Activated CD8-positive, alpha-beta T cell treated with anti-CD3 and anti-CD28 coated beads, Interleukin-2, amount 10 ng/mL, durations not matched to agents 7 days and 5 days (primary cell): ENCODE measurements around the gene LPAR2. TPM values are rescaled to one million over a fixed set of nuclear protein-coding genes. Genes with fewer than 3 reads are reported as not detected.
A peak's percentile ranks its signal among the peaks of the same experiment; 100 is the strongest.
"Not testable (repeated sequence)": the region's sequence is repeated elsewhere in the genome, so short reads cannot be mapped to it uniquely, and the experiment has no call there.

Source experiments
- ATAC-seq: fragments of 150-1000 bp; cut with Tn5 transposase; one replicate; pipeline ENCODE4 v1.10.0; 2021; ENCODE audit warnings: moderate library complexity
- CTCF ChIA-PET: fragments of 350-600 bp; sonication (Branson Sonifier 250); formaldehyde crosslinking; loops from one replicate; lab custom pipeline; 2021; ENCODE audit warnings: antibody characterized with exemption; lab: Charles Lee
- POLR2A ChIA-PET: fragments of 350-600 bp; sonication (Branson Sonifier 250); formaldehyde crosslinking; loops from one replicate; lab custom pipeline; 2021; ENCODE audit warnings: antibody characterized with exemption; lab: Charles Lee
- DNase-seq: peaks from one replicate; pipeline ENCODE4 v3.0.0-alpha.2; 2020
- H3K27ac Mint-ChIP-seq: one replicate; pipeline ENCODE4 v1.8.0; 2021; ENCODE audit warnings: mild to moderate bottlenecking, mixed read lengths
- H3K27me3 Mint-ChIP-seq: one replicate; pipeline ENCODE4 v1.8.0; 2021; ENCODE audit warnings: low read depth, mixed read lengths
- H3K36me3 Mint-ChIP-seq: one replicate; pipeline ENCODE4 v1.8.0; 2021; ENCODE audit warnings: low read depth, mixed read lengths
- H3K4me1 Mint-ChIP-seq: one replicate; pipeline ENCODE4 v1.8.0; 2021; ENCODE audit warnings: low read depth, mixed read lengths
- H3K4me3 Mint-ChIP-seq: one replicate; pipeline ENCODE4 v1.8.0; 2021; ENCODE audit warnings: mild to moderate bottlenecking, mixed read lengths
- H3K9me3 Mint-ChIP-seq: one replicate; pipeline ENCODE4 v1.8.0; 2022; ENCODE audit warnings: mixed read lengths; ENCODE audit not compliant: insufficient read depth
- total RNA-seq, 2 experiments: library from RNA; stranded (reverse); gene quantifications; one replicate each; pipeline ENCODE4 v1.2.3, GENCODE V29; 2021

LPAR2 gene
- 10 to 100 TPM; 44.8 to 50.8 TPM for total RNA-seq

DNA sequence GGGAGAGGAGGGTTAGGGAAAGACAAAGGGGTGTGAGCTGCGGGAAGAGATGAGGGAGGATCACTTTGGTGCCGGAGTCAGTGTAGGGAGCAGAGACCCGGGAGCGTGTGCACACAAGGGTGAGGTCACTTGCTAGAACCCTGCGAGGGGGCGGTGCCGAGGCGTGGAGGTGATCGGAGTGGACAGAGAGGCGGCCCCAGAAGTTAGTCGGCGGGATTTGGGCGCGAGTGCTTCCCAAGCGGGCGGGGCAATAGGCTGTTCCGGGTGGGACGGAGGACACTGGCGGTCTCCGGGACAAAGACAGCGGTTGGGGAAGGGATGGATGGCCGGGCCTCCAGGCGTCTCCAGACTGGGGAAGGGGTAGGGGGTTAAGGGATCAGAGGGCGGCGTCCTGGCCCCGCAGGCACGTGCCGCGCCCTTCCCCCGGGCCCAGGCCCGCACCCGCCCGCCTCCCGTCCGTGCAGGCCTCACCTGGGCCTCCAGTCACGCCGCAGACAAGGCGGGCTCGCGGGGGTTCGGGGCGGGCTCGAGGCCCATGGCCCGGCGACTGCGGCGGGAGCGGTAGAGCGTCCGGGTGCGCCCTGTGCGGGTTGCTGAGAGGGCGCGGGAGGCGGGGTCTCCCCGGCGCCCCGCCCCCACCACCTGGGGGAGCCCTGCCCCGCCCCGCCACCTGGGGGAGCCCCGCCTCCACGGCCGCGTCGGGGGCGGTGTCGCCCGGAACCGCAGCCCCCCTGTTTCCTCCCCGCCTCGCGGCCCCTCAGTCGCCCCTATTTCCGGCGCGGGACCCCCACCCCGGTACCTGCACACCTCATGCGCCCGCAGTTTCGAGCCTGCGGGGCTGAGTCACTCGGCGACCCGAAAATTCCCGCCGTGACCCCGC is at the start of gene LPAR2:
LPAR2 (minus strand) TSS at position 600 of the 880 bp plus-strand sequence. CDS start 945 bp downstream, outside the sequence.
- H3K27me3 Mint-ChIP-seq: no peaks in the 10 kb centered on the region
- DNase-seq: peak; percentile 79
- peak; percentile 81 for ATAC-seq
- ChIA-PET CTCF (interaction anchor here (0.8 to 2.3 kb wide), 7 partner anchors 15 to 209 kb away, joined by 3 to 7 read pairs (median 4); no protein-coding TSS in a partner anchor), POLR2A (interaction anchor here (0.7 to 1.8 kb wide), 11 partner anchors 7 to 112 kb away, joined by 3 to 7 read pairs (median 4); partner anchors contain the start of genes ATP13A1 and NDUFA13)
- H3K9me3 Mint-ChIP-seq: no peaks in the 10 kb centered on the region
- H3K4me1 Mint-ChIP-seq: peaks cover 40% of the 10 kb centered on the region
- H3K4me3 Mint-ChIP-seq: peak within 1 kb of the TSS; percentile 92
- peaks cover 58% of the 10 kb centered on the region for H3K36me3 Mint-ChIP-seq
- H3K27ac Mint-ChIP-seq: peak within 1 kb of the TSS; percentile 93

DNA sequence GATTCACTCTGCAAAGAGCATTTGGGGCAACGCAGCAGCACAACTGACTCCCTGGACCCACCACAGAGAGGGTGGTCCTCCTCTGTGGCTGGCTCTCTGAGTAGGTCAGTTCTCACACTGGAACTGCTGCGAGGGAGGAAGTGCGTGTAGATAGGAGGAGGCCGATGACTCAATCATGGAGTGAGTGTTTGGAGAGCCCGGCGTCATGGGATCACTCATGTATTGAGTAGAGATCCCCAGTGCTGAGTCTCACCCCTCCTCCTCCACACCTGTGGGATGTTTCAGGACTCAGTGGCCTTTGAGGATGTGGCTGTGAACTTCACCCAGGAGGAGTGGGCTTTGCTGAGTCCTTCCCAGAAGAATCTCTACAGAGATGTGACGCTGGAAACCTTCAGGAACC is 49.6 kb upstream of the LPAR2 start:
- Mint-ChIP-seq H3K27me3 (no peaks in the 10 kb centered on the region), H3K4me1 (peaks cover 6% of the 10 kb centered on the region), H3K4me3 (no peak overlapping the region), H3K27ac (no peak overlapping the region), H3K36me3 (peaks cover 94% of the 10 kb centered on the region), H3K9me3 (peaks cover 53% of the 10 kb centered on the region)
- CTCF ChIA-PET: no interaction called here
- DNase-seq: no peak
- no peak for ATAC-seq
- POLR2A ChIA-PET: interaction anchor here (1.2 to 1.6 kb wide), 2 partner anchors 9 kb away, joined by 4 to 7 read pairs; partner anchors contain the start of gene ZNF101

DNA sequence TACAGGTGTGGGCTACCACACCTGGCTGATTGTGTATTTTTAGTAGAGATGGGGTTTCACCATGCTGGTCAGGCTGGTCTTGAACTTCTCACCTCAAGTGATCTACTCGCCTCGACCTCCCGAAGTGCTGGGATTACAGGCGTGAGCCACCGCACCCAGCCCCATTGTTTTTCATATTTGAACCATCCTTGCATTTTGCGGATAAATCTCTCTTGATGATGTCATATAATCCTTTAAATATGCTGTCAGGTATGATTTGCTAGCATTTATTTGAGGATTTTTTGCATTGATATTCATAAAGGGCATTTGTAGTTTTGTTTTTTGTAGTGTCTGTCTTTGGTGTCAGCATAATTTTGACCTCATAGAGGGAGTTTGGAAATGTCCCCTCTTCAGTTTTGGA is 46.3 kb upstream of the LPAR2 start:
- Mint-ChIP-seq H3K27me3 (no peaks in the 10 kb centered on the region), H3K27ac (peak overlapping the region; percentile 30), H3K4me3 (no peak overlapping the region), H3K9me3 (peaks cover 49% of the 10 kb centered on the region), H3K36me3 (peaks cover 94% of the 10 kb centered on the region), H3K4me1 (peaks cover 18% of the 10 kb centered on the region)
- DNase-seq (no peak), ATAC-seq (no peak)
- CTCF ChIA-PET: no interaction called here
- POLR2A ChIA-PET: interaction anchor here (1.0 kb wide), 1 partner anchor 12 kb away, joined by 3 read pairs; no protein-coding TSS in a partner anchor

DNA sequence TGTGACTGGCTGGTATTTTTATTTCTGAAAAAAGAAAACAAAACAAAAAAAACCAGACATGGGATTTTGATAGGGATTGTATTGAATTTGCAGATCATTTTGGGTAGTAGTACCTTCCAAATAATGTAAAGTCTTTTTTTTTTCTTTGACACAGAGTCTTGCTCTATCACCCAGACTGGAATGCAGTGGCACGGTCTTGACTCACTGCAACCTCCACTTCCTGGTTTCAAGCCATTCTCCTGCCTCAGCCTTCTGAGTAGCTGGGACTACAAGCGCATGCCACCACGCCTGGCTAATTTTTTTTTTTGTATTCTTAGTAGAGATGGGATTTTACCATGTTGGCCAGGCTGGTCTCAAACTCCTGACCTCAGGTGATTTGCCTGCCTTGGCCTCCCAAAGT is 44.8 kb upstream of the LPAR2 start:
- peaks cover 25% of the 10 kb centered on the region for H3K4me1 Mint-ChIP-seq
- ChIA-PET CTCF (no interaction called here), POLR2A (interaction anchor here (0.6 kb wide), 2 partner anchors 47 to 828 kb away, joined by 3 read pairs; no protein-coding TSS in a partner anchor)

DNA sequence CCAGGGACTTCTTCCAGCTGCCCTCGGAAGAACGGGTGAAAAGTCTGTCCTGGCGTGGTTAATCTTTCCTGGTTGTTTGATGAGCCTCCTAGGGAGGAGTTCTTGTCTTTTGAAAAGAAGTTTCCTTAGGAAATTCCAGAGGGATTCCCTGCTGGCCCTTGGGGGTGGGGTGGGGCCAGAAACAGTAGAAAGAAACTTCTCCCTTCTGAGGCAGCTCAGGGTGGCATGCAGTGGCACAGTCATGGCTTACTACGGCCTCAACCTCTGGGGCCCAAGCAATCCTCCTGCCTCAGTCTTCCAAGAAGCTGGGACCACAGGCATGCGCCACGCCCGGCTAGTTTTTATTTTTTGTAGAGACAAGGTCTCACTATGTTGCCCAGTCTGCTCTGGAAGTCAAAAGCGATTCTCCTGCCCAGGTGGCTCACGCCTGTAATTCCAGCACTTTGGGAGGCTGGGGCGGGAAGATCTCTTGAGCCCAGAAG is 42.1 kb upstream of the LPAR2 start:
- Mint-ChIP-seq H3K4me3 (peak overlapping the region; percentile 80), H3K4me1 (peaks cover 29% of the 10 kb centered on the region), H3K9me3 (peaks cover 25% of the 10 kb centered on the region), H3K36me3 (peaks cover 78% of the 10 kb centered on the region), H3K27ac (peak overlapping the region; percentile 92), H3K27me3 (no peaks in the 10 kb centered on the region)
- ATAC-seq: no peak
- POLR2A ChIA-PET: interaction anchor here (0.7 to 4.3 kb wide), 9 partner anchors 19 to 231 kb away, joined by 3 to 41 read pairs (median 10); partner anchors contain the start of genes ZNF14, ZNF253, ZNF506 and ZNF93
- CTCF ChIA-PET: no interaction called here
- no peak for DNase-seq

More for the DNA sequence above, 44.8 kb upstream of the LPAR2 start:
- DNase-seq (no peak), ATAC-seq (no peak)
- Mint-ChIP-seq H3K27me3 (no peaks in the 10 kb centered on the region), H3K27ac (no peak overlapping the region), H3K36me3 (peaks cover 88% of the 10 kb centered on the region), H3K9me3 (peaks cover 39% of the 10 kb centered on the region), H3K4me3 (no peak overlapping the region)

DNA sequence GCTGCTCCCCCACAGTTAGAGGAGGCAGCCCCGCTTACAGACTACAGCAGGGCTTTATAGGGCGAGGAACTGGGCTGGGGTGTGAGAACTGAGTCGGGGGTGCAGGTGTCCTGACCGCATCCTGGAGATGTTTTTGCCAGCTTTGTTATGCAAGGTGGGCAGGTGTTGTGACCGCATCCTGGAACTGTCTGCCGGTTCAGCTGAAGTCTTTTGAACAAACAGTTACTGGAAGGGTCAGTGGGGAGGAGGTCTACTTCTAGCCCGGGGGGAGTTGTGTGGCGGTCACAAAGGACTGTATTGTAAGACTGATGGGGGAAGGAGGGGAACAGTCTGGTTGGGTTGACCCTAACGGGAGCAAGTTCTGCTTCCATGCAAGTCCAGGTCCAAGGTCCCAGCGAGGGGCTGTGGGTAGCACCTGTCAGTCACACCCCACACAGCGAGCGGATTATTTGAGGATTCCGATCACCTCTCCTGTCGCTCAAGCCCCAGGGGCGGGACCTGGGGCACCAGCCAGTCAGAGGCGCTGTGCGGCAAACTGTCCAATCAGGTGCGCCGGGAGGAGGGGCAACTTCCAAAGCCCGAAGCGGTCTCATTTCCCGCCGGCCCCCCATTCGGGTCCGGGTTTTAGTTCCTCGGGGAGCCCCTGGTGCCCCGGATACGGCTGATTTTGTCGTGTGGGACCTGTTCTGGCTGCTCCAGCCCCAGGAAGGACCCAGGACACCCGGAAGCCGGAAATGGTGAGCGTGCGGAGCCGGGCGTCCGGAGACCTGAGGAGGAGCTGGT is 40.4 kb upstream of the LPAR2 start, which contains the start of gene ZNF101:
ZNF101 (plus strand) TSS at position 610 of the 783 bp plus-strand sequence; CDS start at position 735, 125 bp downstream.
- Mint-ChIP-seq H3K4me3 (peak within 1 kb of the TSS; percentile 80), H3K9me3 (peaks cover 20% of the 10 kb centered on the region), H3K4me1 (peaks cover 26% of the 10 kb centered on the region), H3K36me3 (peaks cover 65% of the 10 kb centered on the region), H3K27ac (peak within 1 kb of the TSS; percentile 97), H3K27me3 (no peaks in the 10 kb centered on the region)
- ChIA-PET CTCF (interaction anchor here (1.0 to 2.0 kb wide), 2 partner anchors 153 to 291 kb away, joined by 3 to 7 read pairs; partner anchors contain the start of gene ZNF506), POLR2A (interaction anchor here (0.6 to 4.3 kb wide), 25 partner anchors 9 to 897 kb away, joined by 3 to 41 read pairs (median 6); partner anchors contain the start of genes GMIP, PBX4, ZNF14 and ZNF253)
- peak; percentile 98 for DNase-seq
- ATAC-seq: peak; percentile 77

DNA sequence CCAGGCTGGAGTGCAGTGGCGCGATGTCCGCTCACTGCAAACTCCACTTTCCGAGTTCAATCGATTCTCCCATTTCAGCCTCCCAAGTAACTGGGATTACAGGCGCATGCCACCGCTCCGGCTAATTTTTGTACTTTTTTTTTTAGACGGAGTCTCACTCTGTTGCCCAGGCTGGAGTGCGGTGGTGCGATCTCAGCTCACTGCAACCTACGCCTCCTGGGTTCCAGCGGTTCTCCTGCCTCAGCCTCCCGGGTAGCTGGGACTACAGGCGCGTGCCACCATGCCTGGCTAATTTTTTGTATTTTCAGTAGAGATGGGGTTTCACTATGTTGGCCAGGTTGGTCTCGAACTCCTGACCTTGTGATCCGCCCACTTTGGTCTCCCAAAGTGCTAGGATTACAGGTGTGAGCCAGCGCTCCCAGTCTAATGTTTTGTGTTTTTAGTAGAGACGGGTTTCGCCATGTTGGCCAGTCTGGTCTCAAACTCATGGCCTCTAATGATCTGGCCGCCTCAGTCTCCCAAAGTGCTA is 37.5 kb upstream of the LPAR2 start:
- DNase-seq, CTCF ChIA-PET, H3K27me3 Mint-ChIP-seq, ATAC-seq: not testable (repeated sequence)
- Mint-ChIP-seq H3K27ac (peak overlapping the region; percentile 30), H3K4me1 (peaks cover 39% of the 10 kb centered on the region), H3K9me3 (peaks cover 10% of the 10 kb centered on the region), H3K36me3 (peaks cover 56% of the 10 kb centered on the region), H3K4me3 (peak overlapping the region; percentile 22)
- POLR2A ChIA-PET: interaction anchor here (0.6 kb wide), 1 partner anchor 18 kb away, joined by 4 read pairs; no protein-coding TSS in a partner anchor

DNA sequence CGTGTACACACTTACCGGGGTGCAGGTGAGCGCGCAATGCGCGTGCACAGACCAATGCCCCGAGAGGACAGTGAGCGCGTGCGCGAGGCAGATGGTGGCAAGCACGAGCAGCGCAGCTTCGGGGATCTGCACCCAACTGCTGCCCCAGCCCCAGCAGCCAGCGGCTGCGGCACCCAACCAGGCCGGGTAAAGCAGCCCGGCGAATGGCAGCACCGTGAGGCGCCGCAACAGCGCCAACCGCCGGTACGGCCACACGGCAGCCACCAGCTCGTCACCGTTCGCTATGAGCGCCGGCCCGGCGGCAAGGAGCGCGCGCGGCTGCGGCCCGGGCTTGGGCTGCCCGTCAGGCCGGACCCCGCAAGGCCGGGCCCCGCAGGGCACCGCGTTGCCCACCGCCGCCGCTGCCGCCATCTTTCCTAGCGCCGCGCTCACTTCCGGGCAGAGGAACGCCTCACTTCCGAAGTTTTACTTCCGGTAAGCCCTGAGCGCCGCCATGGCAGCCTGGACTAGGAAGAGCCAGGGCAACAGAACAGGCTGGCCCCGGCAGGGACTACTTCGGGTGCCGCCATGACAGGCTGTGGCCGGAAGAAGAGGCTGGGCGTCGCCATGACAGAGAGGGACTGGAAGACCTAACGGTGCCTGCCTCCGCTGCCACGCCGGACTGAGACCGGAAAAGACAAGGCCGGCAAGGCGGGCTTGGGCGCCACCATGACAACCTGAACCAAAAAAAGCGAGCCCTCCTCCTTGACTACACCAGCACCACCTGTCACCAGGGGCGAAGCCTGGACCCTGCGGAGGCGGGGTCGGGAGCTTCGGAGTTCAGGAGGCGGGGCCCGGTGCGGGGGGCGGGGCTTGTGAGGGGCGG is 35.5 kb upstream of the LPAR2 start, which contains the start of gene ATP13A1:
ATP13A1 (minus strand) TSS at position 421 of the 865 bp plus-strand sequence; CDS start at position 411, 10 bp downstream.
- Mint-ChIP-seq H3K36me3 (peaks cover 48% of the 10 kb centered on the region), H3K9me3 (peaks cover 6% of the 10 kb centered on the region), H3K27me3 (no peaks in the 10 kb centered on the region), H3K27ac (peak within 1 kb of the TSS; percentile 98), H3K4me3 (peak within 1 kb of the TSS; percentile 93), H3K4me1 (peaks cover 34% of the 10 kb centered on the region)
- DNase-seq: peak; percentile 96
- CTCF ChIA-PET: interaction anchor here (0.8 to 2.5 kb wide), 3 partner anchors 20 to 131 kb away, joined by 3 to 17 read pairs (median 3); partner anchors contain the start of gene GMIP
- ATAC-seq: peak; percentile 84
- POLR2A ChIA-PET: interaction anchor here (0.6 to 3.8 kb wide), 14 partner anchors 10 to 533 kb away, joined by 3 to 19 read pairs (median 6); partner anchors contain the start of genes GMIP, NDUFA13, TSSK6 and ZNF253

DNA sequence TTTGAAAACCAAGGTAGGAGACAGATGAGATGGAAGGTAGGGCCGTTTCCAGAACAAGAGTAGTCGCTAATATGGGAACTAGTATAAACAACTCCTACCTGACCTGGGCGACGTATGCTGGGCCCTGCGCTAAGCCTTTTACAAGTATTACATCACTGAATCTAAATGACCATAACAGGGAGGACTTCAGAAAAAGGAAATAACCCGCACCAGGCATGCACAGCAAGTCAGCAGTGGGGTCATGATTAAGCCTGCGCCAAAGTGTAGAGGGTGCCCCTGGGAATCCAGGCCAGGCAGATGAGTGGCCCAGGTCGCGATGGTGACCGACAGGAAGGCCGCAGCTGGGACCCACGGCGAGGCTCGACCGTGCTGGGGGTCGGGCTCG is 34.8 kb upstream of the LPAR2 start:
- H3K27ac Mint-ChIP-seq: peak overlapping the region; percentile 98
- DNase-seq (peak; percentile 35), ATAC-seq (no peak)
- POLR2A ChIA-PET: interaction anchor here (0.6 to 3.8 kb wide), 13 partner anchors 9 to 238 kb away, joined by 3 to 19 read pairs (median 8); partner anchors contain the start of genes NDUFA13, TSSK6, ZNF253 and ZNF506
- peak overlapping the region; percentile 93 for H3K4me3 Mint-ChIP-seq
- CTCF ChIA-PET: interaction anchor here (1.3 to 2.5 kb wide), 2 partner anchors 19 to 131 kb away, joined by 3 to 17 read pairs; partner anchors contain the start of gene GMIP
- H3K27me3 Mint-ChIP-seq: no peaks in the 10 kb centered on the region
- peaks cover 48% of the 10 kb centered on the region for H3K36me3 Mint-ChIP-seq
- H3K9me3 Mint-ChIP-seq: peaks cover 6% of the 10 kb centered on the region
- H3K4me1 Mint-ChIP-seq: peaks cover 28% of the 10 kb centered on the region
